ENCODE data around the gene UBE2O. TPM values are rescaled to one million over a fixed set of nuclear protein-coding genes. Genes with fewer than 3 reads are reported as not detected.

The UBE2O gene
- total RNA-seq, 1 experiment from 2014 or later, result 52.6 TPM

- Histone ChIP-seq H4K20me1 (ENCODE audit: control insufficient read depth, insufficient read depth, insufficient read length) (no peaks in the 10 kb centered on the region), H4K5ac (ENCODE audit: insufficient read length, low read depth, low read length) (no peak overlapping the region), H2BK15ac (ENCODE audit: low read depth, low read length) (no peak overlapping the region), H3K79me2 (ENCODE audit: insufficient read depth, low read length) (peaks cover 12% of the 10 kb centered on the region; the same call in 1 of the 2 replicates), H2AFZ (ENCODE audit: low read length) (no peak overlapping the region), H3K56ac (ENCODE audit: insufficient read length, low read depth, low read length) (no peak overlapping the region), H2BK5ac (ENCODE audit: insufficient read length, low read length) (no peak overlapping the region), H3K4me1 (ENCODE audit: insufficient read depth, low read length) (peaks cover 7% of the 10 kb centered on the region), H3K9ac (ENCODE audit: extremely low read depth, insufficient read length, low read length) (no peak overlapping the region), H3T11ph (ENCODE audit: low read length) (no peak overlapping the region), H3K27me3 (ENCODE audit: insufficient read depth, low read length) (no peaks in the 10 kb centered on the region), H2AK5ac (ENCODE audit: insufficient read length, low read length) (no peak overlapping the region), H3K14ac (ENCODE audit: insufficient read depth, low read length) (no peak overlapping the region), H2BK12ac (ENCODE audit: insufficient read length, low read depth, low read length) (no peak overlapping the region), H4K91ac (ENCODE audit: insufficient read length, low read depth, low read length) (no peak overlapping the region), H2BK120ac (ENCODE audit: low read depth, low read length, poor library complexity, severe bottlenecking) (no peak overlapping the region), H2BK20ac (ENCODE audit: low read depth, low read length, poor library complexity, severe bottlenecking) (no peak overlapping the region), H4K8ac (replicated peaks; ENCODE audit: insufficient read length, low read depth, low read length) (no peak overlapping the region), H3K23me2 (ENCODE audit: insufficient read length, low read depth, low read length, poor library complexity, severe bottlenecking) (no peaks in the 10 kb centered on the region), H3K23ac (ENCODE audit: insufficient read length, low read depth, low read length) (no peak overlapping the region), H3K9me3 (ENCODE audit: control insufficient read depth, low read depth, low read length) (no peaks in the 10 kb centered on the region), H3K79me1 (ENCODE audit: insufficient read depth, low read depth, low read length, poor library complexity, severe bottlenecking) (peaks cover 3% of the 10 kb centered on the region), H3K27ac (ENCODE audit: insufficient read length, low read depth, low read length) (no peak overlapping the region), H3K4me2 (ENCODE audit: insufficient read depth, insufficient read length, low read length) (no peak overlapping the region), H3K18ac (ENCODE audit: insufficient read length, low read depth, low read length) (no peak overlapping the region), H3K4ac (ENCODE audit: low read depth, low read length) (no peak overlapping the region)
- no peak for DNase-seq
- Mint-ChIP-seq H3K36me3 (ENCODE audit: insufficient read depth in 1 of 3, low read depth in 3 of 3) (peaks cover 0 to 8% (median 4%) of the 10 kb centered on the region in 3 experiments; a peak in 6 of 7 replicates), H3K9me3 (no peaks in the 10 kb centered on the region), H3K4me3 (no peak overlapping the region), H3K27me3 (ENCODE audit: low read depth) (no peaks in the 10 kb centered on the region), H3K4me1 (peaks cover 29 to 38% of the 10 kb centered on the region in 2 experiments), H3K27ac (peak overlapping the region in 2 of 3 experiments; percentile 10 to 49; a peak in 4 of 7 replicates)
- no CpG with 5 or more reads among the region's 6 CpGs for WGBS (ENCODE audit: extremely low coverage, insufficient read length, low lambda C conversion rate)
- no peak for TF ChIP-seq CTCF (conservative IDR thresholded peaks at IDR 0.05)
Observed at GRCh38 chr17:76416457-76416856, 36.5 kb downstream of the UBE2O start.
